GM18858 (cell line): ENCODE measurements around the gene IGF2.

ENCODE experiments used
- ATAC-seq: cut with Tn5 transposase; IDR thresholded peaks from one replicate; pipeline ENCODE4 v1.9.1; 2021; ENCODE audit not compliant: unreplicated experiment

The IGF2 gene

GRCh38 chr11:2169626-2170570 lies 30.7 kb upstream of the IGF2 start:
- ATAC-seq: no peak

- ATAC-seq: no peak
These were observed 29.8 kb upstream of the IGF2 start for GRCh38 chr11:2169005-2169378.

- ATAC-seq: no peak
These were observed 29.3 kb upstream of the IGF2 start for GRCh38 chr11:2168286-2169004.

GRCh38 chr11:2167141-2168045 lies 28.2 kb upstream of the IGF2 start:
- ATAC-seq: no peak

GRCh38 chr11:2166091-2166851 lies 27.1 kb upstream of the IGF2 start:
- ATAC-seq: no peak

- no peak for ATAC-seq
These were observed 26.4 kb upstream of the IGF2 start for GRCh38 chr11:2165571-2165970.

- no peak for ATAC-seq
These were observed 25.8 kb upstream of the IGF2 start for GRCh38 chr11:2164861-2165555.

- ATAC-seq: no peak
These were observed 24.9 kb upstream of the IGF2 start for GRCh38 chr11:2164081-2164480.

GRCh38 chr11:2163428-2163978 lies 24.3 kb upstream of the IGF2 start:
- ATAC-seq: no peak

- no peak for ATAC-seq
These were observed 21.6 kb upstream of the IGF2 start, which contains the start of gene INS for GRCh38 chr11:2160736-2161259. INS (minus strand) TSS chr11:2161209; CDS start chr11:2160971, 238 bp downstream.

- no peak for ATAC-seq
These were observed 20.6 kb upstream of the IGF2 start for GRCh38 chr11:2159536-2160413.

GRCh38 chr11:2158966-2159365 lies 19.8 kb upstream of the IGF2 start:
- ATAC-seq: no peak

- no peak for ATAC-seq
These were observed 19.1 kb upstream of the IGF2 start for GRCh38 chr11:2158296-2158737.

- no peak for ATAC-seq
These were observed 18.3 kb upstream of the IGF2 start for GRCh38 chr11:2157294-2158040.

- ATAC-seq: no peak
These were observed 17.4 kb upstream of the IGF2 start for GRCh38 chr11:2156416-2157182.

- no peak for ATAC-seq
These were observed 16.3 kb upstream of the IGF2 start for GRCh38 chr11:2155511-2155910.

- no peak for ATAC-seq
These were observed 15.7 kb upstream of the IGF2 start for GRCh38 chr11:2154889-2155288.
